ENCODE results near the gene MAGI2.

DNA sequence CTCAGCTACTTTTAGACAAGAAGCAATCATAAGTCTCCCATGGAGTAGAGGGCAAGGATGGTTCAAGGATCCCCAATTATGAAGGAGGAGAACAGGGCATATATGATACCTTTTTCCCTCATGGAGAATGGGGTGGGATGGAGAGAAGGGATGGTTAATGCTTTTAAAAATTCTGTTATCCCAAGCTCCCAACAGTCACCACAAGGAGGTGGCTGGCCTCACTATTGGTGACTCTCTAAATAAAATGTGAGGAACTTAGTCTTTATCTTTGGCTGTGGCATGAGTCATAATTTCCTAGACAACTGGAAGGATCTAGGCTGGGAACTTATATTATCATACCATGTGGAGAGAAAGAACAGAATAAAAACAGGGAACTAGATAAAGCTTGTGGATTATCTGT lies 1357.9 kb downstream of the MAGI2 start:
- TF ChIP-seq, protein P1, sequence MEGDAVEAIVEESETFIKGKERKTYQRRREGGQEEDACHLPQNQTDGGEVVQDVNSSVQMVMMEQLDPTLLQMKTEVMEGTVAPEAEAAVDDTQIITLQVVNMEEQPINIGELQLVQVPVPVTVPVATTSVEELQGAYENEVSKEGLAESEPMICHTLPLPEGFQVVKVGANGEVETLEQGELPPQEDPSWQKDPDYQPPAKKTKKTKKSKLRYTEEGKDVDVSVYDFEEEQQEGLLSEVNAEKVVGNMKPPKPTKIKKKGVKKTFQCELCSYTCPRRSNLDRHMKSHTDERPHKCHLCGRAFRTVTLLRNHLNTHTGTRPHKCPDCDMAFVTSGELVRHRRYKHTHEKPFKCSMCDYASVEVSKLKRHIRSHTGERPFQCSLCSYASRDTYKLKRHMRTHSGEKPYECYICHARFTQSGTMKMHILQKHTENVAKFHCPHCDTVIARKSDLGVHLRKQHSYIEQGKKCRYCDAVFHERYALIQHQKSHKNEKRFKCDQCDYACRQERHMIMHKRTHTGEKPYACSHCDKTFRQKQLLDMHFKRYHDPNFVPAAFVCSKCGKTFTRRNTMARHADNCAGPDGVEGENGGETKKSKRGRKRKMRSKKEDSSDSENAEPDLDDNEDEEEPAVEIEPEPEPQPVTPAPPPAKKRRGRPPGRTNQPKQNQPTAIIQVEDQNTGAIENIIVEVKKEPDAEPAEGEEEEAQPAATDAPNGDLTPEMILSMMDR (IDR thresholded peaks at IDR 0.05) = no peak
- no peak for TF ChIP-seq POLR2A (IDR thresholded peaks at IDR 0.05)

All from esophagus squamous epithelium (tissue), 4 donors.